K562 (cell line): ENCODE measurements around the gene SLC30A10. TPM values are rescaled to one million over a fixed set of nuclear protein-coding genes. Genes with fewer than 3 reads are reported as not detected.

Source experiments
- ATAC-seq: fragments of 200-7000 bp; cut with Tn5 transposase; 3 replicates; pipeline ENCODE4 v1.9.1; 2020; ENCODE audit warnings: moderate library complexity
- BruUV-seq: library from RNA; stranded (reverse); fragments of 400-500 nt; replicated peaks from 2 replicates; lab custom pipeline; 2021; lab: Mats Ljungman, UMichigan
- CTCF ChIA-PET: fragments of 300-600 bp; formaldehyde crosslinking; extraction: SDS; loops from one replicate; lab custom pipeline; 2021; ENCODE audit warnings: low intra/inter-chr PET ratio; lab: Yijun Ruan, JAX
- POLR2A ChIA-PET: fragments of 300-600, 350-650 bp; sonication (Branson Sonifier 250); formaldehyde crosslinking; extraction: SDS; loops from one replicate; lab custom pipeline; 2021; ENCODE audit warnings: antibody characterized with exemption, inconsistent platforms; lab: Yijun Ruan, JAX
- DNase-seq, 4 experiments: peaks; one replicate each; pipeline versions ENCODE4 v3.0.0 to v3.0.0-alpha.2; 2011 to 2018; ENCODE audit warnings: low spot score in 3 of 4, mixed read lengths in 3 of 4; ENCODE audit errors: extremely low read depth in 1 of 4
- FAIRE-seq: peaks from 2 replicates; lab custom pipeline; 2011; peaks lifted over from hg19 to GRCh38; lab: Jason Lieb, UNC
- H2AFZ ChIP-seq: 2 replicates; pipeline ENCODE4 v1.6.0; 2011; ENCODE audit warnings: low read depth, low read length, control low read depth, inconsistent platforms
- H3K27ac ChIP-seq: fragments of 200-600 bp; 3 replicates; pipeline ENCODE4 v1.8.0; 2011; ENCODE audit warnings: low read depth, mild to moderate bottlenecking, control low read depth, inconsistent platforms, low read length, moderate library complexity, mixed read lengths; ENCODE audit errors: extremely low read depth
- H3K27me3 ChIP-seq, 2 experiments: fragments of 300-600 bp in 1 of 2; 2 replicates in 1 of 2; 3 replicates in 1 of 2; pipeline versions ENCODE4 v1.6.0 to v1.8.0; 2011; ENCODE audit warnings: inconsistent platforms in 2 of 2, low read length in 2 of 2, mild to moderate bottlenecking in 1 of 2, mixed read lengths in 1 of 2, moderate library complexity in 1 of 2; ENCODE audit not compliant: control insufficient read depth in 2 of 2, insufficient read depth in 2 of 2
- H3K36me3 ChIP-seq: fragments of 300-600 bp; 3 replicates; pipeline ENCODE4 v1.8.0; 2011; ENCODE audit warnings: mild to moderate bottlenecking, low read length, inconsistent platforms; ENCODE audit not compliant: control insufficient read depth, insufficient read depth
- H3K4me1 ChIP-seq, 2 experiments: fragments of 200-600 bp in 1 of 2; replicated peaks in 1 of 2; 2 replicates in 1 of 2; 3 replicates in 1 of 2; pipeline versions ENCODE4 v1.5.1 to v1.8.0; 2011; ENCODE audit warnings: inconsistent platforms in 2 of 2, low read length in 2 of 2, mild to moderate bottlenecking in 1 of 2, mixed read lengths in 1 of 2, moderate library complexity in 1 of 2; ENCODE audit not compliant: control insufficient read depth in 2 of 2, insufficient read depth in 2 of 2
- H3K4me2 ChIP-seq: 2 replicates; pipeline ENCODE4 v1.6.1; 2011; ENCODE audit warnings: low read length, control low read depth, inconsistent platforms, mixed read lengths; ENCODE audit not compliant: insufficient read depth
- H3K4me3 ChIP-seq: fragments of 200-600 bp; sonication (generic), shearing (Covaris generic); 2 replicates; pipeline ENCODE4 v1.5.1; 2016; ENCODE audit warnings: control low read depth, inconsistent platforms
- H3K79me2 ChIP-seq: fragments of 200-600 bp; 3 replicates; pipeline ENCODE4 v1.8.0; 2011; ENCODE audit warnings: low read length, inconsistent platforms; ENCODE audit not compliant: control insufficient read depth, insufficient read depth
- H3K9ac ChIP-seq, 2 experiments: 2 replicates each; pipeline versions ENCODE4 v1.6.0 to v1.6.1; 2011; ENCODE audit warnings: low read depth in 2 of 2, low read length in 2 of 2, control low read depth in 1 of 2, inconsistent platforms in 1 of 2, mild to moderate bottlenecking in 1 of 2, mixed read lengths in 1 of 2; ENCODE audit not compliant: insufficient read depth in 1 of 2
- H3K9me1 ChIP-seq: one replicate; pipeline ENCODE4 v1.6.0; 2011; ENCODE audit warnings: inconsistent platforms, mild to moderate bottlenecking, low read length, moderate library complexity; ENCODE audit not compliant: control insufficient read depth, insufficient read depth
- H3K9me3 ChIP-seq: replicated peaks from 2 replicates; pipeline ENCODE4 v1.5.1; 2011; ENCODE audit warnings: low read depth, low read length, inconsistent platforms; ENCODE audit not compliant: control insufficient read depth, insufficient read depth
- H4K20me1 ChIP-seq: replicated peaks from 2 replicates; pipeline ENCODE4 v1.6.1; 2011; ENCODE audit warnings: low read length, inconsistent platforms, mixed read lengths; ENCODE audit not compliant: control insufficient read depth, insufficient read depth
- FOXM1 ChIP-seq, 2 experiments: fragments of 450-650 bp in 1 of 2; sonication (generic) in 1 of 2; formaldehyde crosslinking in 1 of 2; IDR thresholded peaks; 2 replicates each; pipeline versions ENCODE4 v1.6.1 to v1.9.0; 2017 to 2022; ENCODE audit warnings: low read depth in 2 of 2, mild to moderate bottlenecking in 2 of 2, missing genetic modification reagents in 1 of 2, moderate library complexity in 1 of 2
- PRDM10 ChIP-seq: fragments of 450-650 bp; IDR thresholded peaks from 2 replicates; pipeline ENCODE4 v1.6.1; 2018; ENCODE audit not compliant: partially characterized antibody
- RBM25 ChIP-seq: fragments of 200-400 bp; formaldehyde crosslinking; IDR thresholded peaks from 2 replicates; pipeline ENCODE4 v1.6.1; 2018; ENCODE audit warnings: low read length, low read depth, moderate library complexity; ENCODE audit not compliant: severe bottlenecking
- TBL1XR1 ChIP-seq, 2 experiments: IDR thresholded peaks; 2 replicates each; pipeline ENCODE4 v1.6.1; 2012; ENCODE audit warnings: improper control_type of control experiment in 2 of 2, low read length in 2 of 2, mild to moderate bottlenecking in 1 of 2
- TSHZ1 ChIP-seq: fragments of 250-450 bp; sonication (Bioruptor Pico); IDR thresholded peaks from 2 replicates; pipeline ENCODE4 v1.4.0; 2020; ENCODE audit warnings: mild to moderate bottlenecking, moderate library complexity
- ZFP91 ChIP-seq: sonication (generic); formaldehyde crosslinking; IDR thresholded peaks from 2 replicates; pipeline ENCODE4 v1.8.0; 2022; ENCODE audit warnings: mild to moderate bottlenecking, missing genetic modification reagents
- ZNF134 ChIP-seq: fragments of 250-450 bp; sonication (Bioruptor Pico); conservative IDR thresholded peaks from 2 replicates; pipeline ENCODE4 v1.4.0; 2020
- ZNF280A ChIP-seq: fragments of 450-650 bp; IDR thresholded peaks from 2 replicates; pipeline ENCODE4 v1.6.1; 2018; ENCODE audit warnings: mild to moderate bottlenecking, low read depth; ENCODE audit not compliant: partially characterized antibody
- ZNF41 ChIP-seq: fragments of 250-450 bp; sonication (Bioruptor Pico); conservative IDR thresholded peaks from 2 replicates; pipeline ENCODE4 v1.4.0; 2020; ENCODE audit warnings: mild to moderate bottlenecking
- WGBS: fragments of 100-300 bp; shearing (Covaris generic); methylation state at CpG from one replicate; pipeline ENCODE4 v1.1.6; 2016; ENCODE audit warnings: low coverage, mixed read lengths; ENCODE audit not compliant: insufficient coverage; ENCODE audit errors: missing lambda C conversion rate; 5-methylcytosine and 5-hydroxymethylcytosine counted together
- in situ Hi-C: fragments of 300-500 bp; cut with MboI; formaldehyde crosslinking; loops from 4 replicates; pipeline ENCODE4 v1.15.0; 2018; ENCODE audit warnings: inconsistent platforms, mixed read lengths
- intact Hi-C: fragments of 100-400 bp; cut with micrococcal nuclease; formaldehyde crosslinking; loops from 2 replicates; pipeline ENCODE4 v1.14.2; 2022
- polyA plus RNA-seq, 8 experiments: library from polyadenylated mRNA; depleted of rRNA in 4 of 8; stranded (reverse) in 5 of 8; unstranded in 3 of 8; fragments of >200 nt; fragmentation: Nextera tagmentation in 2 of 8; fragmentation: Illumina TruSeq in 1 of 8; extraction: Ambion mirVana in 2 of 8; extraction: Trizol in 1 of 8; gene quantifications; 2 replicates each; pipeline versions ENCODE4 v1.2.1 to v1.2.3, GENCODE V29; 2011 to 2014; ENCODE audit warnings: inconsistent platforms in 1 of 8, missing spikeins in 1 of 8
- total RNA-seq, 7 experiments: library from RNA; depleted of rRNA in 6 of 7; stranded (reverse); fragments of >200 nt in 6 of 7; fragmentation: Illumina TruSeq in 2 of 7; extraction: Trizol in 2 of 7; gene quantifications; 2 replicates each; pipeline versions ENCODE4 v1.2.1 to v1.2.3, GENCODE V29; 2011 to 2021; ENCODE audit warnings: low replicate concordance in 1 of 7

The SLC30A10 gene
- total and polyA plus RNA-seq, 9 of the 15 experiments (the other 6 are each of a cell fraction or from before 2014, with no cell fraction given): 2.6 to 11.3 (median 7.1) TPM

GRCh38 chr1:219959540-219960203 is 31.3 kb upstream of the SLC30A10 start:
- peak; percentile 51 for FAIRE-seq
- TF ChIP-seq PRDM10 (peak; percentile 38), TBL1XR1 (IDR thresholded peaks at IDR 0.05; ENCODE audit: low read length in 2 of 2) (no peak), ZFP91 (CRISPR knock-in tag) (no peak), TSHZ1 (CRISPR knock-in tag) (no peak), ZNF134 (CRISPR knock-in tag) (peak; percentile 99), ZNF41 (CRISPR knock-in tag) (no peak), FOXM1 (IDR thresholded peaks at IDR 0.05; ENCODE audit: low read depth) (peak; percentile 77), FOXM1 (CRISPR knock-in tag; IDR thresholded peaks at IDR 0.05; ENCODE audit: low read depth) (no peak), RBM25 (peak; percentile 62), ZNF280A (no peak)

More at GRCh38 chr1:219959540-219960203, 31.3 kb upstream of the SLC30A10 start:
- CTCF ChIA-PET: no interaction called here
- Histone ChIP-seq H3K79me2 (no peaks in the 10 kb centered on the region), H3K4me3 (no peak overlapping the region), H2AFZ (peak overlapping the region; percentile 82), H3K27me3 (no peaks in the 10 kb centered on the region), H3K9me1 (no peaks in the 10 kb centered on the region), H4K20me1 (no peaks in the 10 kb centered on the region), H3K4me2 (no peak overlapping the region), H3K9ac (no peak overlapping the region), H3K9me3 (0 out of 2 replicates have a peak, but pooled peaks cover 2% of the 10 kb centered on the region), H3K27ac (peak overlapping the region; percentile 33; the same call in 1 of the 3 replicates), H3K36me3 (no peaks in the 10 kb centered on the region), H3K4me1 (peaks cover 0 to 13% of the 10 kb centered on the region in 2 experiments; a peak in 3 of 5 replicates)
- no TSS peak for BruUV-seq
- ATAC-seq (peak; percentile 46), DNase-seq (peak in 1 of 4 experiments; percentile 56)
- intact Hi-C loops: no loop called here
- WGBS: 59% methylated on average over 3 of the region's 3 CpGs
- in situ Hi-C loops: loop anchor here (10.0 kb wide), 1 partner anchor 85 kb away; no protein-coding TSS in a partner anchor
- POLR2A ChIA-PET: interaction anchor here (1.1 kb wide), 1 partner anchor 35 kb away, joined by 3 read pairs; no protein-coding TSS in a partner anchor
